D721Med (cell line): ENCODE results near the gene HSP90B1.

Source experiments
- DNase-seq: peaks from one replicate; pipeline ENCODE4 v3.0.0; 2011; ENCODE audit warnings: low spot score; ENCODE audit not compliant: insufficient read length
- FAIRE-seq: peaks from 2 replicates; lab custom pipeline; 2011; peaks lifted over from hg19 to GRCh38; lab: Jason Lieb, UNC
- TF ChIP-seq, protein P1 (sequence below): IDR thresholded peaks from 2 replicates; pipeline ENCODE4 v1.5.1; 2012; ENCODE audit warnings: mild to moderate bottlenecking, control low read depth; ENCODE audit not compliant: insufficient read depth; ENCODE audit errors: missing control alignments

HSP90B1 gene

DNA sequence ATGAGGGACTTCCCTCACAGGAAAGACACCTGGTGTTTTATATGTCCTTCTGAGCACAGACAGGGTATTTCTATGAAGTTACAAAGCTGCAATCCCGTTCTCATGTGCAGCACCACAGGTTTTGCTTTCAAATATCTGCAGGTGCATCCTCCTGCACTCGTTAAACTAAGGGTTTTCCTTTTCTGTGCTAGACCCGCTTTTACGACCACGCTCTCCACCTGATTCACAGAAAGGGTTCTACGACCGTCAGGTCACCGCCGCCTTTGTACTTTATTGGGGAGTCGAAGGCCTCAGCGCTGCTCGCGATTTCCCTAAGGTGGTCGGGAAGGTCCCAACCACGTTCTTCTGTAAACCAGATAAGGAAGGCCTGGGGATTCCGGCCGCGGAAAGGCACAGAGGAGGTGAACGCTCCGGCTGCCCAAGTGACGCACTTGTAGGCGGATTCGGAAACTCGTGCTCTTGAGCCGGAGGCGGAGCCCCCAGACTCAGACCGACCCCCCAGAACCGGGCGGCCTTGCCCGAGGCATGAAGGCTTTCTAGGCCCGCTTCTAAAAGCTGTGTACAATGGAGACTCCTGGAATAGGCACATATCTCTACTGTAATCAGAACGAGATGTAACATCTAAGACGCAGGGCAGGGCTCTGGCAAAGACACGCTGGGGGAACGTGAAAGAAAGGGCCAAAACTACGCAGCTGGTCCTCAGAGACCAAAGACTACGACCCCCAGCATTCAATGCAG lies 995 bp upstream of the HSP90B1 start:
- FAIRE-seq (no peak), DNase-seq (peak; percentile 47)
- TF ChIP-seq, protein P1, sequence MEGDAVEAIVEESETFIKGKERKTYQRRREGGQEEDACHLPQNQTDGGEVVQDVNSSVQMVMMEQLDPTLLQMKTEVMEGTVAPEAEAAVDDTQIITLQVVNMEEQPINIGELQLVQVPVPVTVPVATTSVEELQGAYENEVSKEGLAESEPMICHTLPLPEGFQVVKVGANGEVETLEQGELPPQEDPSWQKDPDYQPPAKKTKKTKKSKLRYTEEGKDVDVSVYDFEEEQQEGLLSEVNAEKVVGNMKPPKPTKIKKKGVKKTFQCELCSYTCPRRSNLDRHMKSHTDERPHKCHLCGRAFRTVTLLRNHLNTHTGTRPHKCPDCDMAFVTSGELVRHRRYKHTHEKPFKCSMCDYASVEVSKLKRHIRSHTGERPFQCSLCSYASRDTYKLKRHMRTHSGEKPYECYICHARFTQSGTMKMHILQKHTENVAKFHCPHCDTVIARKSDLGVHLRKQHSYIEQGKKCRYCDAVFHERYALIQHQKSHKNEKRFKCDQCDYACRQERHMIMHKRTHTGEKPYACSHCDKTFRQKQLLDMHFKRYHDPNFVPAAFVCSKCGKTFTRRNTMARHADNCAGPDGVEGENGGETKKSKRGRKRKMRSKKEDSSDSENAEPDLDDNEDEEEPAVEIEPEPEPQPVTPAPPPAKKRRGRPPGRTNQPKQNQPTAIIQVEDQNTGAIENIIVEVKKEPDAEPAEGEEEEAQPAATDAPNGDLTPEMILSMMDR = no peak

- TF ChIP-seq, protein P1 = no peak
- DNase-seq (no peak), FAIRE-seq (no peak)
Observed at GRCh38 chr12:103929784-103930033, 501 bp upstream of the HSP90B1 start.

DNA sequence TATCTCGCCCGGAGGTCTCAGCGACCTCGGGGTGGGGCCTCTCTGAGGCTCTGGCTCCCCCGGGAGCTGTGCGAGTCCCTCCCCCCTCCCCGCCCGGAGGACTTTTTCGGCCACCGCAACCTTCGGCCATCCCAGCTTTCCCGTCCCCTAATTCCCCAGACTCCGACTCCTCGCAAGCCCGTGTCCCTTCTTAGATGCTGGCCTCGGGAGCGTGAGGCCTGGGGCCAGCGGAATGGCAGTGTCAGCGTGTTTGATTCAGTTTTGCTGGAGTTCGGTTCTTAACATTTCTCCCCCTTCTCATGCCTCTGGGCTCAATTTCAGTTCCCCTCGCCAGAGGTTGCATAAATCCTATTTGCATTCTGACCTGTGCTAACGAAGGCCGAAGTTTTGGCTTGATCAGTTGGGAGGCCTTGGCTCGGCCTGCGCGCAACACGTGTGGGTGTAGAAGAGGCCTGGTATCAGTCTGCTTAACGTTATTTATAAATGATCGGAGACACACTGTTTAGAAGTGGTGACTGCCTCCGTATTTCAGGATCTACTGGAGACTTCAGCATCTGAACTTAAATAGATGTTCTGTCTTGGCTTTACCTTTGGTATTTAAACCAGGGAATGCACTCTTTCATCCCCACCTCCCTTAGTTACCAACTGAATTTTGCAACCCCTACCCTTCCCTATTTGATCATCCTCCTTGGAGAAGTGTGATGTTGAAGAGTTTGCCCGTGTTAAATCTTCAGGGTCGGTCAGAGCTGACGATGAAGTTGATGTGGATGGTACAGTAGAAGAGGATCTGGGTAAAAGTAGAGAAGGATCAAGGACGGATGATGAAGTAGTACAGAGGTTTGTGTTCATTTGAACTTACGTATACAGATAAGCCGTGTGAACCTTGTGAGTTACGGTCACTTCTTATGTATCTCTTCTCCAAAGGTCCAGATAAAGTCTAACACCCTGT lies 851 bp downstream of the HSP90B1 start:
- no peak for FAIRE-seq
- no peak for DNase-seq
- TF ChIP-seq, protein P1 = no peak

DNA sequence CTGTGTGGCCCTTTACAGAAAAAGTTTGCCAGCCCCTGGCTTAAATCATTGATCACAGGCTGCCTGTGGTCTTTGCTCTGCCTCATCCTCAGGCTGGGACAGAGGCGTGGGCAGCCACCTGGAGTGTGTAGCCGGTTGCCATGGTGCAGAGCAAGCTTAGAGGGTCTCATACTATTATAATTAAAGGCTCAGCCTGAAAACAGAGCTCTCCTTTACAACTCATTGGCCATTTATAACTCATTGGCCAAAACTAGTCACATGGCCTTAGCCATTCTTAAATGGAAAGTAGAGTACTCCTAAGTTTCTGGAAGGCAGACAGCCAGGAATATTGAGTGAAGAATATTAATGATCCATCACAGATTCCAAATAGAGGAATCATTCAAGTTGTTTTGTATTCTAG lies 3.0 kb downstream of the HSP90B1 start:
- DNase-seq = no peak

DNA sequence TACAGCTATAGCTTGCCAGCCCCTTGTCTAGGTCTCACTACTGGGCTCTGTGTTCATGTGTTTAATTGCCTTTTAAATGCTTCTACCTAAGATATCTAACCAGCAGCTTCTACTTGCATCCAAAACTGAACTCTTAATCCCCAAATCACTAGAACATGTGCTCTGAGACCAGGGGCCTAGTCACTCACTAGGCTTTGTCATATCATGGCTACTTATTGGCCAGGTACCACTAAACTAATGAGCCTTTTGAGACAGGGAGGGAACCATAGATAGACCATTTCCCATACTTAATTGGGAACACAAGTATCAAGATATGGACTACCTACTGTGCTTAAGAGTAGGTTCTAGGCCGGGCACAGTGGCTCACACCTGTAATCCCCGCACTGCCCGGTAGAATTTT lies 6.5 kb downstream of the HSP90B1 start:
- DNase-seq (no peak), FAIRE-seq (no peak)
- TF ChIP-seq, protein P1 = no peak

More for the DNA sequence above, 3.0 kb downstream of the HSP90B1 start:
- FAIRE-seq = no peak
- TF ChIP-seq, protein P1 = no peak

GRCh38 chr12:103944964-103945363 lies 14.8 kb downstream of the HSP90B1 start:
- DNase-seq = no peak
- TF ChIP-seq, protein P1 = no peak
- no peak for FAIRE-seq
